Neuron (in vitro differentiated cells): ENCODE data around the gene PLAGL2.
A peak's percentile ranks its signal among the peaks of the same experiment; 100 is the strongest.

Source experiments
- H2AFZ ChIP-seq: one replicate; pipeline ENCODE4 v1.6.1; 2013; ENCODE audit warnings: low read depth, mild to moderate bottlenecking, inconsistent platforms, low read length, moderate library complexity
- H3K27me3 ChIP-seq: one replicate; pipeline ENCODE4 v1.6.1; 2013; ENCODE audit warnings: low read length; ENCODE audit not compliant: insufficient read depth
- H3K36me3 ChIP-seq: one replicate; pipeline ENCODE4 v1.6.1; 2013; ENCODE audit warnings: low read length; ENCODE audit not compliant: insufficient read depth
- H3K4me1 ChIP-seq: one replicate; pipeline ENCODE4 v1.6.1; 2013; ENCODE audit warnings: low read length; ENCODE audit not compliant: insufficient read depth
- H3K4me3 ChIP-seq: 2 replicates; pipeline ENCODE4 v1.5.1; 2013; ENCODE audit warnings: mild to moderate bottlenecking, low read length, moderate library complexity
- H3K9me3 ChIP-seq: one replicate; pipeline ENCODE4 v1.6.1; 2013; ENCODE audit warnings: low read length

The PLAGL2 gene

GRCh38 chr20:32192698-32193097 lies 14.8 kb downstream of the PLAGL2 start:
- Histone ChIP-seq H3K36me3 (peaks cover 45% of the 10 kb centered on the region), H3K9me3 (peaks cover 6% of the 10 kb centered on the region), H2AFZ (no peak overlapping the region), H3K4me1 (peaks cover 2% of the 10 kb centered on the region), H3K27me3 (no peaks in the 10 kb centered on the region), H3K4me3 (no peak overlapping the region)

- H3K36me3 ChIP-seq: peaks cover 38% of the 10 kb centered on the region
- no peaks in the 10 kb centered on the region for H3K27me3 ChIP-seq
- H3K4me3 ChIP-seq: no peak overlapping the region
- H2AFZ ChIP-seq: no peak overlapping the region
- H3K9me3 ChIP-seq: peaks cover 6% of the 10 kb centered on the region
- H3K4me1 ChIP-seq: peaks cover 2% of the 10 kb centered on the region
Observed at GRCh38 chr20:32191873-32192272, 15.7 kb downstream of the PLAGL2 start.

GRCh38 chr20:32191422-32191821 lies 16.1 kb downstream of the PLAGL2 start:
- H3K4me1 ChIP-seq: peaks cover 2% of the 10 kb centered on the region
- H3K9me3 ChIP-seq: peaks cover 6% of the 10 kb centered on the region
- no peak overlapping the region for H2AFZ ChIP-seq
- no peak overlapping the region for H3K4me3 ChIP-seq
- H3K36me3 ChIP-seq: peaks cover 34% of the 10 kb centered on the region
- no peaks in the 10 kb centered on the region for H3K27me3 ChIP-seq

GRCh38 chr20:32190616-32191415 lies 16.7 kb downstream of the PLAGL2 start:
- Histone ChIP-seq H3K4me1 (peaks cover 2% of the 10 kb centered on the region), H3K27me3 (no peaks in the 10 kb centered on the region), H2AFZ (no peak overlapping the region), H3K4me3 (peak overlapping the region; percentile 41), H3K9me3 (peaks cover 6% of the 10 kb centered on the region), H3K36me3 (peaks cover 29% of the 10 kb centered on the region)

GRCh38 chr20:32189691-32190615 lies 17.6 kb downstream of the PLAGL2 start:
- H3K9me3 ChIP-seq: peaks cover 6% of the 10 kb centered on the region
- H3K36me3 ChIP-seq: peaks cover 20% of the 10 kb centered on the region
- peaks cover 2% of the 10 kb centered on the region for H3K4me1 ChIP-seq
- peak overlapping the region; percentile 41 for H3K4me3 ChIP-seq
- no peak overlapping the region for H2AFZ ChIP-seq
- H3K27me3 ChIP-seq: no peaks in the 10 kb centered on the region

- Histone ChIP-seq H3K4me1 (peaks cover 2% of the 10 kb centered on the region), H3K27me3 (no peaks in the 10 kb centered on the region), H3K4me3 (no peak overlapping the region), H3K9me3 (peaks cover 6% of the 10 kb centered on the region), H3K36me3 (peaks cover 13% of the 10 kb centered on the region), H2AFZ (no peak overlapping the region)
Observed at GRCh38 chr20:32189123-32189410, 18.5 kb downstream of the PLAGL2 start.

GRCh38 chr20:32188376-32189122 lies 19.0 kb downstream of the PLAGL2 start:
- Histone ChIP-seq H3K36me3 (peaks cover 9% of the 10 kb centered on the region), H3K4me3 (no peak overlapping the region), H2AFZ (no peak overlapping the region), H3K27me3 (no peaks in the 10 kb centered on the region), H3K4me1 (peaks cover 2% of the 10 kb centered on the region), H3K9me3 (peaks cover 6% of the 10 kb centered on the region)

- Histone ChIP-seq H3K4me3 (no peak overlapping the region), H3K4me1 (peaks cover 2% of the 10 kb centered on the region), H2AFZ (no peak overlapping the region), H3K36me3 (no peaks in the 10 kb centered on the region), H3K27me3 (no peaks in the 10 kb centered on the region), H3K9me3 (peaks cover 6% of the 10 kb centered on the region)
Observed at GRCh38 chr20:32186506-32186905, 21.0 kb downstream of the PLAGL2 start.

- Histone ChIP-seq H3K36me3 (no peaks in the 10 kb centered on the region), H3K4me3 (no peak overlapping the region), H3K27me3 (no peaks in the 10 kb centered on the region), H3K4me1 (peaks cover 2% of the 10 kb centered on the region), H2AFZ (no peak overlapping the region), H3K9me3 (peaks cover 6% of the 10 kb centered on the region)
Observed at GRCh38 chr20:32184961-32185603, 22.5 kb downstream of the PLAGL2 start.

- no peak overlapping the region for H2AFZ ChIP-seq
- peaks cover 2% of the 10 kb centered on the region for H3K9me3 ChIP-seq
- H3K27me3 ChIP-seq: no peaks in the 10 kb centered on the region
- no peak overlapping the region for H3K4me3 ChIP-seq
- H3K4me1 ChIP-seq: no peaks in the 10 kb centered on the region
- no peaks in the 10 kb centered on the region for H3K36me3 ChIP-seq
Observed at GRCh38 chr20:32183947-32184635, 23.5 kb downstream of the PLAGL2 start.

- no peaks in the 10 kb centered on the region for H3K27me3 ChIP-seq
- H3K9me3 ChIP-seq: no peaks in the 10 kb centered on the region
- no peaks in the 10 kb centered on the region for H3K4me1 ChIP-seq
- H3K36me3 ChIP-seq: no peaks in the 10 kb centered on the region
- no peak overlapping the region for H3K4me3 ChIP-seq
- no peak overlapping the region for H2AFZ ChIP-seq
Observed at GRCh38 chr20:32181606-32182005, 25.9 kb downstream of the PLAGL2 start.

GRCh38 chr20:32179934-32180333 lies 27.6 kb downstream of the PLAGL2 start:
- H2AFZ ChIP-seq: no peak overlapping the region
- H3K36me3 ChIP-seq: no peaks in the 10 kb centered on the region
- H3K27me3 ChIP-seq: no peaks in the 10 kb centered on the region
- H3K9me3 ChIP-seq: no peaks in the 10 kb centered on the region
- no peak overlapping the region for H3K4me3 ChIP-seq
- no peaks in the 10 kb centered on the region for H3K4me1 ChIP-seq
